ENCODE results near the gene TCEAL7.

Gene TCEAL7

GRCh38 chrX:103360916-103361315, 30.9 kb downstream of the TCEAL7 start:
- POLR2A ChIA-PET, result interaction anchor here (3.0 kb wide), 1 partner anchor 16 kb away, joined by 19 read pairs; the partner anchor contains the start of gene BEX3
- CTCF ChIA-PET, result interaction anchor here (1.8 to 2.0 kb wide), 2 partner anchors 9 to 103 kb away, joined by 6 to 11 read pairs; no protein-coding TSS in a partner anchor
- no peak for DNase-seq (ENCODE audit: extremely low spot score)
- TF ChIP-seq CTBP1 (IDR thresholded peaks at IDR 0.05; ENCODE audit: borderline replicate concordance), result no peak
- TF ChIP-seq SP1 (IDR thresholded peaks at IDR 0.05), result no peak
- TF ChIP-seq NFRKB (IDR thresholded peaks at IDR 0.05), result no peak

DNA sequence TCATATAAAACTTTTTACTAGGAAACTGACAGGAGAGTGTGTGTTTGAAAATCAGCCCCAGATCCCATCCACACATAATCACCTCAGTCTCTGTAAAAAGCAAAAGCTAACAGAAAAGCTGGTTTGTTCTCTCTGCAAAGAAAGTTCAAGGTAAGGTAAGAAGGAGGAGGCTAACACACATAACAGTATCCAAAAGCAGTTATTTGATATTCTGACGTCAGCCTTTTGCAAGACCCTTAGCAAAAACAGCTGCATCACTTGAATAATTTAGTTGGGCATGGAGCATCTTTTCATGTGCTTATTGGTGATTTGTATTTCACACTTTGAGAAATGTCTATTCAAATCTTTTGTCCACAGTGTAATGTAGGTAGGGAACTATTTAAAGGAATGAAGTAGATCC, 31.8 kb downstream of the TCEAL7 start:
- DNase-seq (ENCODE audit: extremely low spot score), result no peak
- CTCF ChIA-PET, result interaction anchor here (0.6 to 2.0 kb wide), 3 partner anchors 8 to 103 kb away, joined by 3 to 11 read pairs (median 6); no protein-coding TSS in a partner anchor
- POLR2A ChIA-PET, result interaction anchor here (3.0 kb wide), 1 partner anchor 15 kb away, joined by 19 read pairs; the partner anchor contains the start of gene BEX3
- TF ChIP-seq SP1 (IDR thresholded peaks at IDR 0.05) (no peak), LEF1 (IDR thresholded peaks at IDR 0.05; ENCODE audit: borderline replicate concordance) (no peak), ELF4 (IDR thresholded peaks at IDR 0.05) (no peak), FOXM1 (IDR thresholded peaks at IDR 0.05; ENCODE audit: borderline replicate concordance) (no peak)
- TF ChIP-seq, protein P1, sequence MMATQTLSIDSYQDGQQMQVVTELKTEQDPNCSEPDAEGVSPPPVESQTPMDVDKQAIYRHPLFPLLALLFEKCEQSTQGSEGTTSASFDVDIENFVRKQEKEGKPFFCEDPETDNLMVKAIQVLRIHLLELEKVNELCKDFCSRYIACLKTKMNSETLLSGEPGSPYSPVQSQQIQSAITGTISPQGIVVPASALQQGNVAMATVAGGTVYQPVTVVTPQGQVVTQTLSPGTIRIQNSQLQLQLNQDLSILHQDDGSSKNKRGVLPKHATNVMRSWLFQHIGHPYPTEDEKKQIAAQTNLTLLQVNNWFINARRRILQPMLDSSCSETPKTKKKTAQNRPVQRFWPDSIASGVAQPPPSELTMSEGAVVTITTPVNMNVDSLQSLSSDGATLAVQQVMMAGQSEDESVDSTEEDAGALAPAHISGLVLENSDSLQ (IDR thresholded peaks at IDR 0.05), result no peak

- ChIA-PET CTCF (interaction anchor here (2.0 kb wide), 1 partner anchor 102 kb away, joined by 11 read pairs; no protein-coding TSS in a partner anchor), POLR2A (interaction anchor here (3.0 kb wide), 1 partner anchor 14 kb away, joined by 19 read pairs; the partner anchor contains the start of gene BEX3)
- no peak for TF ChIP-seq FOXK2 (IDR thresholded peaks at IDR 0.05)
- TF ChIP-seq HDGF (IDR thresholded peaks at IDR 0.05; ENCODE audit: borderline replicate concordance), result no peak
- TF ChIP-seq SUZ12 (IDR thresholded peaks at IDR 0.05), result no peak
- TF ChIP-seq ARNT (IDR thresholded peaks at IDR 0.05), result no peak
- no peak for TF ChIP-seq LEF1 (IDR thresholded peaks at IDR 0.05; ENCODE audit: borderline replicate concordance)
- TF ChIP-seq ELF4 (IDR thresholded peaks at IDR 0.05), result no peak
- TF ChIP-seq ZNF384 (IDR thresholded peaks at IDR 0.05), result no peak
- no peak for TF ChIP-seq L3MBTL2 (conservative IDR thresholded peaks at IDR 0.05)
These were observed 32.4 kb downstream of the TCEAL7 start for GRCh38 chrX:103362474-103362873.

GRCh38 chrX:103363046-103363445, 33.0 kb downstream of the TCEAL7 start:
- ChIA-PET POLR2A (no interaction called here), CTCF (no interaction called here)
- no peak for DNase-seq (ENCODE audit: extremely low spot score)
- TF ChIP-seq SP1 (IDR thresholded peaks at IDR 0.05), result no peak
- TF ChIP-seq FOXK2 (IDR thresholded peaks at IDR 0.05), result no peak
- TF ChIP-seq FOXM1 (IDR thresholded peaks at IDR 0.05; ENCODE audit: borderline replicate concordance), result no peak
- TF ChIP-seq, protein P1 (IDR thresholded peaks at IDR 0.05), result no peak
- TF ChIP-seq LEF1 (IDR thresholded peaks at IDR 0.05; ENCODE audit: borderline replicate concordance), result no peak
- no peak for TF ChIP-seq TARDBP (IDR thresholded peaks at IDR 0.05)
- TF ChIP-seq FOXA1 (IDR thresholded peaks at IDR 0.05), result no peak
- no peak for TF ChIP-seq ARNT (IDR thresholded peaks at IDR 0.05)
- TF ChIP-seq HDGF (IDR thresholded peaks at IDR 0.05; ENCODE audit: borderline replicate concordance), result no peak
- no peak for TF ChIP-seq ZNF384 (IDR thresholded peaks at IDR 0.05)
- no peak for TF ChIP-seq NFRKB (IDR thresholded peaks at IDR 0.05)
- no peak for TF ChIP-seq SUZ12 (IDR thresholded peaks at IDR 0.05)
- no peak for TF ChIP-seq L3MBTL2 (conservative IDR thresholded peaks at IDR 0.05)

More at GRCh38 chrX:103362474-103362873, 32.4 kb downstream of the TCEAL7 start:
- DNase-seq (ENCODE audit: extremely low spot score), result no peak

DNA sequence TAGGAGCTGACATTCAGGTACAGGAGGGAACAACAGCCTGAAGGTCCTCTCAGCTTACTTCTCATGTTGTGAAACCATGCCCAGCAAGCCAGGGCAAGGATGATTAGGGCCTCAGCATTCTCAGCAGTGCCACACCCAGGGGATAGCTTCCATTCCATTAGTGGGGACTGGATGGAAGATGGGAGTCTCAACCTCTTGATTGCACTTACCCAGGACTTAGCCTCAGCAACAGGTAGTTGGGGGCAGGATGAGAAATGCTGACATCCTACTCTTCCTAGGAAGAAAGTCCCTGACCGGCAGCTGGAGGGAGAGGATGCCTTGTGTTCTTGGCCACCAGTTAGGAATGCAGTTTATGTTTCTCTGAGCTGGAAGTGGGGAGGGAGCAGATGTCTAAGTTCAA, 37.5 kb downstream of the TCEAL7 start:
- TF ChIP-seq BHLHE40 (IDR thresholded peaks at IDR 0.05; ENCODE audit: borderline replicate concordance) (no peak), ZNF384 (IDR thresholded peaks at IDR 0.05) (no peak), TARDBP (IDR thresholded peaks at IDR 0.05) (no peak), CTBP1 (IDR thresholded peaks at IDR 0.05; ENCODE audit: borderline replicate concordance) (no peak), FOXM1 (IDR thresholded peaks at IDR 0.05; ENCODE audit: borderline replicate concordance) (no peak), LEF1 (IDR thresholded peaks at IDR 0.05; ENCODE audit: borderline replicate concordance) (no peak), ARNT (IDR thresholded peaks at IDR 0.05) (no peak), ELF4 (IDR thresholded peaks at IDR 0.05) (no peak), SP1 (IDR thresholded peaks at IDR 0.05) (no peak), FOXK2 (IDR thresholded peaks at IDR 0.05) (no peak), NFRKB (IDR thresholded peaks at IDR 0.05) (no peak), SUZ12 (IDR thresholded peaks at IDR 0.05) (no peak), FOXA1 (IDR thresholded peaks at IDR 0.05) (no peak), L3MBTL2 (conservative IDR thresholded peaks at IDR 0.05) (no peak)
- TF ChIP-seq, protein P1 (IDR thresholded peaks at IDR 0.05), result no peak
- CTCF ChIA-PET, result interaction anchor here (0.5 kb wide), 1 partner anchor 8 kb away, joined by 8 read pairs; no protein-coding TSS in a partner anchor
- no peak for DNase-seq (ENCODE audit: extremely low spot score)
- POLR2A ChIA-PET, result interaction anchor here (1.5 to 2.1 kb wide), 2 partner anchors 10 to 11 kb away, joined by 8 to 16 read pairs; partner anchors contain the start of gene TCEAL9

GRCh38 chrX:103369479-103369878, 39.4 kb downstream of the TCEAL7 start:
- ChIA-PET POLR2A (no interaction called here), CTCF (interaction anchor here (2.1 kb wide), 1 partner anchor 8 kb away, joined by 6 read pairs; no protein-coding TSS in a partner anchor)
- TF ChIP-seq, protein P1 (IDR thresholded peaks at IDR 0.05), result peak; percentile 54; the same call in 1 of the 2 replicates
- no peak for TF ChIP-seq HDGF (IDR thresholded peaks at IDR 0.05; ENCODE audit: borderline replicate concordance)
- no peak for DNase-seq (ENCODE audit: extremely low spot score)
